GM19238 (cell line): Measurements from ENCODE around the gene ADI1.

ENCODE experiments used
- DNase-seq: peaks from one replicate; pipeline ENCODE4 v3.0.0; 2011; ENCODE audit warnings: low spot score; ENCODE audit not compliant: insufficient read length

The ADI1 gene

GRCh38 chr2:3481736-3482362, 37.5 kb downstream of the ADI1 start:
- DNase-seq: no peak

- no peak for DNase-seq
Measured at GRCh38 chr2:3481011-3481400, 38.3 kb downstream of the ADI1 start.

GRCh38 chr2:3480352-3481010, 38.9 kb downstream of the ADI1 start:
- DNase-seq: no peak

- no peak for DNase-seq
Measured at GRCh38 chr2:3479430-3480320, 39.7 kb downstream of the ADI1 start.

GRCh38 chr2:3478846-3479385, 40.4 kb downstream of the ADI1 start:
- no peak for DNase-seq

GRCh38 chr2:3476985-3477327, 42.4 kb downstream of the ADI1 start:
- no peak for DNase-seq

DNA sequence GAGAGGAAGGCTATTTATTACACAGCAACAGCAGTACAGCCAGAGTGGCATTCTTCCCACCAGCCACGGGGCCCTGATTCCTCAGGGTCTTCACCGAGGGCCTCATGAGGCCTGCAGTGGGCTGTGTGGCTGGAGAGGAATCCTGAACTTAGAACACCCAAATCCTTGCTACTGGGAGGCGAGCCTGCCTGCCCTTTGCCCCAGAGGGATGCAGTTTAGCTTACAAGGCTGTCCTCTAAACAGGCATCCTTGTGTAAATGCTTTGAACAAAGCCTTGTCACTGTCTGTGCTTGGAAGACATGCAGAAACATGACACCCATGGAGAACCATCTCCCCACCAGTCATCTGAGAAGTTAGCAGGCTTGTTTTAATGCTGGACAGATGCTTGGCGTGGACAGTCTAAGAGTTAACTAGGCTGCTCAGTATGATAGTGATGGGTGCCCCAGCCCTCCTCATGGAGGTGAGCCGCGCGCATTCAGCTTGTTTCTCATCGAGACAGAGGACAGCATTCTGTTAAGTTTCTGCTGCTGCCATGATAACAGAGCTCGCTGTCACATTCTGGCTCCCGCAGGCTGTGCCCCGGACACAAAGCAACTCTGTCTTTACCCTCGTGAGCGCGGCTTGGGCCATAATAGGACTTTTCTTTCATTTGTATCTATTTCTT, 42.9 kb downstream of the ADI1 start:
- no peak for DNase-seq

GRCh38 chr2:3475771-3476170, 43.6 kb downstream of the ADI1 start:
- DNase-seq: no peak

DNA sequence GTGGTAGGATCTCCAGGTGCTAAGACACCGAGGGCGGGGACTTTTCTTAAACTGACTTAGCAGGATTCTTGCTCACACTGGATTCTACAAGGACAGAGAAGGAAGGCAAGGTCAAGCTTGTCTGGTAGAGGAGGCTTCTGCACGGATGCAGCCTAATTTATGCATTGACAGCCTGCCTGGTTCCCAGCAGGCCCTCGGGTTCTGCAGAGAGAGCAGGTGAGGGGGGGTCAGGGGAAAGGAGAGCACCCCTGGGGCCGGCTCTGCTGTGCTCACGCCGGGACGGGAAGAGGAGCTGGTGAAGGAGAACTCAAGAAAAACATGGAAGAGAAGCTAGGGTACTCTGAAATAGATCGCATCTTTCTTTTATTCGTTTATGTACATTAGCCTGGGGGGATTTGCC, 46.4 kb downstream of the ADI1 start:
- no peak for DNase-seq

GRCh38 chr2:3472296-3472695, 47.0 kb downstream of the ADI1 start:
- no peak for DNase-seq

GRCh38 chr2:3470856-3471737, 48.2 kb downstream of the ADI1 start:
- DNase-seq: no peak

GRCh38 chr2:3470166-3470651, 49.1 kb downstream of the ADI1 start:
- no peak for DNase-seq

GRCh38 chr2:3469486-3469885, 49.8 kb downstream of the ADI1 start:
- DNase-seq: no peak

DNA sequence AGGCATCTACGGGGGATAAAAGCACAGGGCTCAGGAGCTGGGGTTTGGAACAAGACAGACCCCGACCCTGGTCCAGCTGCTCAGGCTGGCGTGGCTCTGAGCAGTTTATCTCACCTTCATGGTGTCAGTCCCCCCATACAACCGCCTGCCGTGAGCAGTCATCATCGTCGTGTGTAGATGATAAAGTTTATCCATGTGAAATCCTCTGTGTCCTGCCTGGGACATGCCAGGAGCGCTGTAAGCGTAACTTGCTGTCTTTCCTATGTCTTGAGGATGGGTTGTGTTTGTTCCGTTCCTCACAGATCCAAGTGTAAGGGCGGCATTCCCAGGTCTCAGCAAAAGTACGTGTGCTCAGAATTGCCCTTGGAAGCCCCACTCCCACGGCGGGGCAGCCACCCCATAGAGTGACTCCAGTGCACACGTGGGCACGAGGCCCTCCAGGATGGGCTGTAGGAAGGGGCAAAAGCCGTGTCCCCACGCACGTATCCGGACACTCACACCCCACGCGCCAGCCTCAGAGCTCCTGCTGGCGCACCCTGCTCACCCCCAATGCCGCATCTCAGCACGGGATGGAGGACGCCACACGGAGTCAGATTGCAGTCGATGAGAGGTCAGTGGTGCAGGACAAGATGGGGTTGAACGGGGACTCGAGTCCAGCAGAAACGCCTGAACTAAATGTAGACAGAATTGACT, 50.9 kb downstream of the ADI1 start:
- no peak for DNase-seq

DNA sequence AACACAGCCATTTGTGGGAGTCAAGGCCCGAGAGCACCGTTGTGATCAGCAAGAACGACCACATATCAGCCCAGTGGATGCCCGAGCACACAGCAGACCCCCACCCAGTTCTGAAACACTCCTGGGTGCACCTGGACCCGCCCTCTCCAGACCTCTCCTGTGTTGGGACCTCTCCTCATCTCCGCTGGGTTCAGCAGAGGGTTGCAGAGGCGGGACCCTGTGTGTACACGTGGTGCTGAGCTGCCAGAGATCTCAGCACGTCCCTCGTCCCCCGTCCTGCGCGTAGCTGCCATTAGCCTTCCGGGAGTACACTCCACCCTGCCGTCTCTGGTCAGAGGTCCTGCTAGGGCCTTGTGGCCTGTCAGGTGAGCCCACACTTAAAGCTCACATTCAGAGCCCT, 51.7 kb downstream of the ADI1 start:
- DNase-seq: no peak

GRCh38 chr2:3466966-3467365, 52.4 kb downstream of the ADI1 start:
- DNase-seq: no peak

DNA sequence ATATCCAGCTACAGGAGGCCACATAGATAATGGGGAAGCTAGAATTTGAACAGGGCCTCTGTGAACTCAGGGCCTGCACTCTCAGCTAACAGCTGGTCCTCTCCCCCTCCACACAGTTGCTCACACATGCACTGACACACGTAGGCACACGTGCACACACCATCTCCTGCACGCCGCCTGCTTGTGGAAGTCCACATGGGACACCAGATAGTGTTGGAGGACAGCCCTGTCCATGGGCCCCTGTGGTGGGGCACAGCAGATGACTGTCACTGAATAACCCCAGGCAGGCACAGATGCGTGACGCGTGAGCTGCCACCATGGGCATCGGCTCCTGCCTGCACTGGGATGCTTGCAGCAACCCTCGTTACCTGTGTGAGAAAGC, 52.9 kb downstream of the ADI1 start:
- DNase-seq: no peak

- no peak for DNase-seq
Measured at GRCh38 chr2:3465844-3466481, 53.4 kb downstream of the ADI1 start.

GRCh38 chr2:3465328-3465727, 54.0 kb downstream of the ADI1 start:
- DNase-seq: no peak
